BE2C (cell line): ENCODE measurements around the gene GRID1.

ENCODE experiments used
- DNase-seq: peaks from one replicate; pipeline ENCODE4 v3.0.0-alpha.2; 2020
- H3K27me3 ChIP-seq: fragments of 250-450 bp; sonication (Bioruptor Pico); 2 replicates; pipeline ENCODE4 v1.5.1; 2020; ENCODE audit warnings: mild to moderate bottlenecking
- H3K36me3 ChIP-seq: fragments of 250-450 bp; sonication (Bioruptor Pico); 2 replicates; pipeline ENCODE4 v1.5.1; 2020; ENCODE audit warnings: mild to moderate bottlenecking
- H3K4me1 ChIP-seq: fragments of 250-450 bp; sonication (Bioruptor Pico); 2 replicates; pipeline ENCODE4 v1.5.1; 2020
- H3K4me3 ChIP-seq: 2 replicates; pipeline ENCODE4 v1.5.1; 2011; ENCODE audit warnings: low read depth, low read length
- H3K9me3 ChIP-seq: fragments of 250-450 bp; sonication (Bioruptor Pico); 2 replicates; pipeline ENCODE4 v1.5.1; 2020
- TF ChIP-seq, protein P1 (sequence below): IDR thresholded peaks from 2 replicates; pipeline ENCODE4 v1.5.1; 2012; ENCODE audit warnings: mild to moderate bottlenecking, low read depth, low read length

Gene GRID1

DNA sequence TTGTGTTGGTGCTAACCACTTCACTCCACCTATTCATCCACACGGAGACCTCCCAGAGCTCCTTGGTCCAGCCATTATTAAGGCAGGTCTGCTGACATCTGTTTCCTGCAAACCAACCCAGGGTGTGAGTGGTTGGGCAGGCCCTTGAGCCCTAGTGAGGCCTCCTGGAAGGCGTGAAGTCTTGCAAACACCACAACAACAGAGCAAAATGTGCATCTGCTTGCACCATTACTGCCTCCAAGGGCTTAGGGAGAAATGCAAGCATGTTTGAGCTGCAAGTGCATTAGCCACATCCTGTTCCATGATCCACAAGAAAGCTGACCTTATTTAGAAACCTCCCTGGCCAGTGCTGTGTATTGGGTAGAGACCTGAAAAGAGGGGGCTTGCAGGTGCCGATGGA lies 325.5 kb downstream of the GRID1 start:
- Histone ChIP-seq H3K36me3 (no peaks in the 10 kb centered on the region), H3K9me3 (no peaks in the 10 kb centered on the region), H3K4me3 (no peak overlapping the region), H3K4me1 (peaks cover 13% of the 10 kb centered on the region), H3K27me3 (no peaks in the 10 kb centered on the region)
- TF ChIP-seq, protein P1, sequence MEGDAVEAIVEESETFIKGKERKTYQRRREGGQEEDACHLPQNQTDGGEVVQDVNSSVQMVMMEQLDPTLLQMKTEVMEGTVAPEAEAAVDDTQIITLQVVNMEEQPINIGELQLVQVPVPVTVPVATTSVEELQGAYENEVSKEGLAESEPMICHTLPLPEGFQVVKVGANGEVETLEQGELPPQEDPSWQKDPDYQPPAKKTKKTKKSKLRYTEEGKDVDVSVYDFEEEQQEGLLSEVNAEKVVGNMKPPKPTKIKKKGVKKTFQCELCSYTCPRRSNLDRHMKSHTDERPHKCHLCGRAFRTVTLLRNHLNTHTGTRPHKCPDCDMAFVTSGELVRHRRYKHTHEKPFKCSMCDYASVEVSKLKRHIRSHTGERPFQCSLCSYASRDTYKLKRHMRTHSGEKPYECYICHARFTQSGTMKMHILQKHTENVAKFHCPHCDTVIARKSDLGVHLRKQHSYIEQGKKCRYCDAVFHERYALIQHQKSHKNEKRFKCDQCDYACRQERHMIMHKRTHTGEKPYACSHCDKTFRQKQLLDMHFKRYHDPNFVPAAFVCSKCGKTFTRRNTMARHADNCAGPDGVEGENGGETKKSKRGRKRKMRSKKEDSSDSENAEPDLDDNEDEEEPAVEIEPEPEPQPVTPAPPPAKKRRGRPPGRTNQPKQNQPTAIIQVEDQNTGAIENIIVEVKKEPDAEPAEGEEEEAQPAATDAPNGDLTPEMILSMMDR = no peak
- DNase-seq = no peak

GRCh38 chr10:86038371-86038770 lies 328.2 kb downstream of the GRID1 start:
- Histone ChIP-seq H3K9me3 (no peaks in the 10 kb centered on the region), H3K4me3 (no peak overlapping the region), H3K36me3 (no peaks in the 10 kb centered on the region), H3K4me1 (peaks cover 5% of the 10 kb centered on the region), H3K27me3 (no peaks in the 10 kb centered on the region)
- no peak for DNase-seq
- TF ChIP-seq, protein P1 = no peak

- no peaks in the 10 kb centered on the region for H3K9me3 ChIP-seq
- H3K4me1 ChIP-seq = no peaks in the 10 kb centered on the region
- TF ChIP-seq, protein P1 = no peak
- H3K36me3 ChIP-seq = no peaks in the 10 kb centered on the region
- no peaks in the 10 kb centered on the region for H3K27me3 ChIP-seq
- no peak for DNase-seq
- H3K4me3 ChIP-seq = no peak overlapping the region
These were observed 329.5 kb downstream of the GRID1 start for GRCh38 chr10:86037096-86037495.

DNA sequence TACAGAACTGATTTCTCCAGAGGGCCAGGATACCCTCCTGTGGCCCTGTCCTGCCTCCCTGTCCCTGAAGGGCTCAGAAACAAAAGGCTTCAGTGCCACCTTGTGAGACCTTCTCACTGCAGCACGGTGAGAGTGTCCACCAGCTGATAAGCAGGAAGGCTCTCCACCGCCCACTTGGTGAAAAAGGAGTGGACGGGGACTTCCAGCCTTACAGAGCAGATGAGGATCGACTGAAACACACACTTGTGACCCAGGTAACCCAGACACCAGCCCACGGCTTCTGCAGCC lies 330.1 kb downstream of the GRID1 start:
- Histone ChIP-seq H3K4me3 (no peak overlapping the region), H3K36me3 (no peaks in the 10 kb centered on the region), H3K4me1 (no peaks in the 10 kb centered on the region), H3K27me3 (no peaks in the 10 kb centered on the region), H3K9me3 (no peaks in the 10 kb centered on the region; the same call in 1 of the 2 replicates)
- TF ChIP-seq, protein P1 = no peak
- DNase-seq = no peak

DNA sequence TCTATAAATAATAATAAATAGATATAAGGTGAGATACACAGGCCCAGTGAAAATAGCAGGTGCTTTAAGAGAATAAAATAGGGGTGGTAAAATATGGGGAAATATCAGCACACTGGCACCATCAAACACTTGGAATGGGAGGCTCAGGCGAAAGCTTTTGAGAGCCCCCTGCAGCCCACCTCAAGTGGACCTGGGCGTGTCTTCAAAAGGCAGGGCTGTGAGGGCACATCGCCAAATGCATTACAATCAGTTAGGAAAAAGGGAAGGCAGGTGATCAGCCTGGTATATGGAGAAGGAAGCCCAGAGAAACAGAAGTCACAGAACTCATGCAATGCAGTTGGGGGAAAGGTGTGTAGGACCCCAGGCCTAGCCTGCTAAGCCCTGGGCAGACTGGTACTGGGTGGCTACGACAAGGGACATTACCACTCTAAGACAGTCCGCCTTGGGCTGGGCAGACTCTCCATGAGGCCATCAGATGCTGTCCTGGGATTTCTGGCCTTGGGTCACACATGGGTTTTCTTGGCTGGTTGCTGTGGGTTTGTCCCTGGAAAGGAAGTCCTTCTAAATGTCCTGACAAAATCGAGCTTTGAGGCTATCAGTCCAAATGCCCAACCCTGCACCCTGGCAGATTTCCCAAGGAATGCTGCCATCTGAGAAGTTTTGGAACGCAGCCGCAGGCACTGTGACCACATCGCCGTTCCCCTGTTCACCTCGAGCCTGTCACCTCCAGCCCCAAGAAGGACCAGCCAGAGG lies 330.6 kb downstream of the GRID1 start:
- Histone ChIP-seq H3K27me3 (no peaks in the 10 kb centered on the region), H3K9me3 (no peaks in the 10 kb centered on the region; the same call in 1 of the 2 replicates), H3K36me3 (no peaks in the 10 kb centered on the region), H3K4me3 (no peak overlapping the region), H3K4me1 (no peaks in the 10 kb centered on the region)
- TF ChIP-seq, protein P1 = no peak
- no peak for DNase-seq

GRCh38 chr10:86034710-86035109 lies 331.9 kb downstream of the GRID1 start:
- TF ChIP-seq, protein P1 = no peak
- Histone ChIP-seq H3K4me3 (no peak overlapping the region), H3K36me3 (no peaks in the 10 kb centered on the region), H3K27me3 (no peaks in the 10 kb centered on the region), H3K9me3 (no peaks in the 10 kb centered on the region; the same call in 1 of the 2 replicates), H3K4me1 (no peaks in the 10 kb centered on the region)
- no peak for DNase-seq
